Suprapubic skin (tissue), 4 donors: Measurements from ENCODE around the gene METTL8.

Experiments
- EP300 ChIP-seq: sonication (generic); formaldehyde crosslinking; IDR thresholded peaks from one replicate; pipeline ENCODE4 v1.6.1; 2017; ENCODE audit warnings: antibody characterized with exemption
- POLR2A ChIP-seq, 2 donors: fragments of 450-650 bp; IDR thresholded peaks; one replicate each; pipeline ENCODE4 v1.6.1; 2017; ENCODE audit warnings: antibody characterized with exemption in 2 of 2, mild to moderate bottlenecking in 2 of 2, moderate library complexity in 2 of 2
- POLR2AphosphoS5 ChIP-seq, 3 donors: sonication (generic); formaldehyde crosslinking; IDR thresholded peaks; one replicate each; pipeline ENCODE4 v1.6.1; 2017; ENCODE audit warnings: antibody characterized with exemption in 3 of 3
- TF ChIP-seq, protein P1 (sequence below), 2 donors: fragments of 200-600 bp in 1 of 2; fragments of 450-650 bp in 1 of 2; sonication (generic) in 1 of 2; IDR thresholded peaks; one replicate each; pipeline ENCODE4 v1.5.1; 2016 to 2019; ENCODE audit warnings: antibody characterized with exemption in 2 of 2, mild to moderate bottlenecking in 1 of 2, moderate library complexity in 1 of 2

DNA sequence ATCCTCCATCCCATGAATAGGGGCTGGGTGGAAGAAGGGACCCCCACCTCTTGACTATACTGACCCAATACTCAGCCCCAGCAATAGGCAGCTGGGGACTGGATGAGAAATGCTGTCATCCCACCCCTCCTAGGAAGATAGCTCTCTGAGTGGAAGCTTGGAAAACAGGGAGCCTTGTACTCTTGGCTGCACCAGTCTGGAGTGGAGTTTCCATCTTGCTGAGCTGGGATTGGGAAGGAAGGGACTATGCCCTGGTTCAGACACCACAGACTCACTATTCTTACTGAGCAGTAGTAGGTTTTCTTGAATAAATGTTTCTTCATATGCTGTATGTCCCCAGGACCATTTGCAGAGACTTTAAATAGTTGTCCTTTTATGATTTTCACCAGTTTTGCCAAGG is 7.7 kb upstream of the METTL8 start:
- TF ChIP-seq, protein P1, sequence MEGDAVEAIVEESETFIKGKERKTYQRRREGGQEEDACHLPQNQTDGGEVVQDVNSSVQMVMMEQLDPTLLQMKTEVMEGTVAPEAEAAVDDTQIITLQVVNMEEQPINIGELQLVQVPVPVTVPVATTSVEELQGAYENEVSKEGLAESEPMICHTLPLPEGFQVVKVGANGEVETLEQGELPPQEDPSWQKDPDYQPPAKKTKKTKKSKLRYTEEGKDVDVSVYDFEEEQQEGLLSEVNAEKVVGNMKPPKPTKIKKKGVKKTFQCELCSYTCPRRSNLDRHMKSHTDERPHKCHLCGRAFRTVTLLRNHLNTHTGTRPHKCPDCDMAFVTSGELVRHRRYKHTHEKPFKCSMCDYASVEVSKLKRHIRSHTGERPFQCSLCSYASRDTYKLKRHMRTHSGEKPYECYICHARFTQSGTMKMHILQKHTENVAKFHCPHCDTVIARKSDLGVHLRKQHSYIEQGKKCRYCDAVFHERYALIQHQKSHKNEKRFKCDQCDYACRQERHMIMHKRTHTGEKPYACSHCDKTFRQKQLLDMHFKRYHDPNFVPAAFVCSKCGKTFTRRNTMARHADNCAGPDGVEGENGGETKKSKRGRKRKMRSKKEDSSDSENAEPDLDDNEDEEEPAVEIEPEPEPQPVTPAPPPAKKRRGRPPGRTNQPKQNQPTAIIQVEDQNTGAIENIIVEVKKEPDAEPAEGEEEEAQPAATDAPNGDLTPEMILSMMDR (IDR thresholded peaks at IDR 0.05), result no peak
- TF ChIP-seq EP300 (no peak), POLR2A (IDR thresholded peaks at IDR 0.05) (no peak), POLR2AphosphoS5 (IDR thresholded peaks at IDR 0.05) (no peak)
